Mesenchymal stem cell (in vitro differentiated cells and primary cell): ENCODE data around the gene GRID2.

Experiments used
- DNase-seq: peaks from one replicate; pipeline ENCODE4 v3.0.0-alpha.2; 2013
- H2AFZ ChIP-seq: one replicate; pipeline ENCODE4 v1.6.1; 2013; ENCODE audit warnings: low read depth, mild to moderate bottlenecking, control low read depth, inconsistent platforms, low read length, moderate library complexity
- H2AK5ac ChIP-seq: 2 replicates; pipeline ENCODE4 v1.6.1; 2013; ENCODE audit warnings: low read length, moderate library complexity, mild to moderate bottlenecking, inconsistent platforms; ENCODE audit not compliant: severe bottlenecking
- H2BK120ac ChIP-seq: one replicate; pipeline ENCODE4 v1.6.1; 2013; ENCODE audit warnings: low read depth, mild to moderate bottlenecking, inconsistent platforms, low read length, moderate library complexity
- H2BK12ac ChIP-seq, 2 experiments: one replicate each; pipeline ENCODE4 v1.6.1; 2013; ENCODE audit warnings: inconsistent platforms in 2 of 2, low read length in 2 of 2, mild to moderate bottlenecking in 2 of 2, moderate library complexity in 2 of 2, control low read depth in 1 of 2
- H2BK15ac ChIP-seq: one replicate; pipeline ENCODE4 v1.6.1; 2013; ENCODE audit warnings: mild to moderate bottlenecking, low read depth, inconsistent platforms; ENCODE audit not compliant: poor library complexity, severe bottlenecking
- H2BK5ac ChIP-seq: 2 replicates; pipeline ENCODE4 v1.6.1; 2013; ENCODE audit warnings: low read depth, mild to moderate bottlenecking, low read length, control low read depth, inconsistent platforms; ENCODE audit not compliant: poor library complexity, severe bottlenecking
- H3K14ac ChIP-seq, 2 experiments: one replicate each; pipeline ENCODE4 v1.6.1; 2013; ENCODE audit warnings: inconsistent platforms in 2 of 2, low read length in 2 of 2, control low read depth in 1 of 2, mild to moderate bottlenecking in 1 of 2, moderate library complexity in 1 of 2
- H3K18ac ChIP-seq, 2 experiments: one replicate each; pipeline ENCODE4 v1.6.1; 2013; ENCODE audit warnings: inconsistent platforms in 2 of 2, low read length in 2 of 2, control low read depth in 1 of 2, low read depth in 1 of 2, mild to moderate bottlenecking in 1 of 2
- H3K23ac ChIP-seq, 2 experiments: one replicate each; pipeline ENCODE4 v1.6.1; 2013; ENCODE audit warnings: inconsistent platforms in 2 of 2, low read length in 2 of 2, mild to moderate bottlenecking in 2 of 2, moderate library complexity in 2 of 2, control low read depth in 1 of 2
- H3K27ac ChIP-seq: 2 replicates; pipeline ENCODE4 v1.5.1; 2013; ENCODE audit warnings: mild to moderate bottlenecking, moderate library complexity, low read length, control low read depth, inconsistent platforms; ENCODE audit not compliant: poor library complexity, severe bottlenecking
- H3K27me3 ChIP-seq, 2 experiments: 2 replicates each; pipeline versions ENCODE4 v1.6.1 to v1.7.0; 2013; ENCODE audit warnings: low read length in 2 of 2, mild to moderate bottlenecking in 2 of 2, moderate library complexity in 2 of 2, control low read depth in 1 of 2, inconsistent platforms in 1 of 2; ENCODE audit not compliant: control insufficient read depth in 1 of 2, insufficient read depth in 1 of 2
- H3K36me3 ChIP-seq, 2 experiments: 2 replicates each; pipeline versions ENCODE4 v1.6.1 to v1.7.0; 2013; ENCODE audit warnings: low read length in 2 of 2, control low read depth in 1 of 2, inconsistent platforms in 1 of 2, low read depth in 1 of 2, mild to moderate bottlenecking in 1 of 2; ENCODE audit not compliant: insufficient read depth in 2 of 2, control insufficient read depth in 1 of 2
- H3K4ac ChIP-seq, 2 experiments: one replicate each; pipeline ENCODE4 v1.6.1; 2013; ENCODE audit warnings: inconsistent platforms in 2 of 2, low read length in 2 of 2, mild to moderate bottlenecking in 2 of 2, moderate library complexity in 2 of 2, control low read depth in 1 of 2, low read depth in 1 of 2
- H3K4me1 ChIP-seq: 2 replicates; pipeline ENCODE4 v1.6.1; 2013; ENCODE audit warnings: low read depth, low read length, control low read depth; ENCODE audit not compliant: control insufficient read depth, insufficient read depth
- H3K4me2 ChIP-seq: 2 replicates; pipeline ENCODE4 v1.6.1; 2013; ENCODE audit warnings: low read length, mild to moderate bottlenecking, inconsistent platforms; ENCODE audit not compliant: poor library complexity, severe bottlenecking
- H3K4me3 ChIP-seq, 2 experiments: 2 replicates each; pipeline versions ENCODE4 v1.5.1 to v1.7.0; 2013; ENCODE audit warnings: low read length in 2 of 2, mild to moderate bottlenecking in 2 of 2, control low read depth in 1 of 2, low read depth in 1 of 2; ENCODE audit not compliant: insufficient read depth in 1 of 2
- H3K79me1 ChIP-seq: replicated peaks from 2 replicates; pipeline ENCODE4 v1.6.1; 2013; ENCODE audit warnings: mild to moderate bottlenecking, control low read depth, low read length, inconsistent platforms; ENCODE audit not compliant: poor library complexity, severe bottlenecking
- H3K9ac ChIP-seq: 2 replicates; pipeline ENCODE4 v1.7.0; 2013; ENCODE audit warnings: mild to moderate bottlenecking, low read length, moderate library complexity
- H3K9me3 ChIP-seq: 2 replicates; pipeline ENCODE4 v1.7.0; 2013; ENCODE audit warnings: mild to moderate bottlenecking, low read length; ENCODE audit not compliant: control insufficient read depth
- H4K8ac ChIP-seq: one replicate; pipeline ENCODE4 v1.6.1; 2013; ENCODE audit warnings: inconsistent platforms, mild to moderate bottlenecking, low read length, moderate library complexity
- H4K91ac ChIP-seq: one replicate; pipeline ENCODE4 v1.6.1; 2013; ENCODE audit warnings: mild to moderate bottlenecking, low read length, inconsistent platforms
- WGBS: methylation state at CpG from one replicate; pipeline ENCODE4 v1.1.7; 2013; ENCODE audit warnings: mixed read lengths; 5-methylcytosine and 5-hydroxymethylcytosine counted together

The GRID2 gene

GRCh38 chr4:93018243-93018642 is 714.5 kb downstream of the GRID2 start:
- Histone ChIP-seq H3K4me2 (no peak overlapping the region), H2BK15ac (no peak overlapping the region), H4K8ac (no peak overlapping the region), H3K4ac (no peak overlapping the region), H3K9me3 (no peaks in the 10 kb centered on the region), H2BK120ac (no peak overlapping the region), H3K27me3 (no peaks in the 10 kb centered on the region), H3K4me3 (no peak overlapping the region), H3K36me3 (no peaks in the 10 kb centered on the region), H2AK5ac (no peak overlapping the region), H2BK12ac (no peak overlapping the region), H2AFZ (no peak overlapping the region), H2BK5ac (no peak overlapping the region), H3K14ac (no peak overlapping the region), H3K79me1 (no peaks in the 10 kb centered on the region), H3K23ac (no peak overlapping the region), H3K4me1 (no peaks in the 10 kb centered on the region), H3K18ac (no peak overlapping the region), H3K9ac (no peak overlapping the region), H4K91ac (no peak overlapping the region), H3K27ac (no peak overlapping the region)
- 67% methylated on average over 1 of the region's 2 CpGs for WGBS
- no peak for DNase-seq

DNA sequence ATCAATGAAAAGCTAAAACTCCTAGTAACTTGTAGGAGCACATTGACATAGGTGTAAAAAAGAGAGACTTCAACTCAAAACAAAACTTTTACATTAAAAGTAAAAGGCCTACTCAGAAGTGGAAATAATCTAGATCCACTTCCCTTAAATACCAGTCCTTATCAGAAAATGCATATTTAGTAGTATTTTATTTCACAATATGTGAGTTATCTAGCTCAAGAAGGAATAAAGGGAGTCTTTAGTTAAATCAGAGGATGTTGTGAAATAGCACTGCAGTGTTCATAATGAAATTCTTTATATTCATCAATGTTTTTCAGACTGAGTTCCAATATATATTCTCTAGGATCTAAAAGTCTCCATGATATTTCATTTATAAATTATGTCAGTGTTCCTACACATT is 715.0 kb downstream of the GRID2 start:
- no peak overlapping the region for H3K18ac ChIP-seq
- no peak overlapping the region for H3K23ac ChIP-seq
- no peaks in the 10 kb centered on the region for H3K36me3 ChIP-seq
- H4K8ac ChIP-seq = no peak overlapping the region
- no peak overlapping the region for H2AK5ac ChIP-seq
- H3K9me3 ChIP-seq = no peaks in the 10 kb centered on the region
- no peak overlapping the region for H4K91ac ChIP-seq
- no peak overlapping the region for H2BK12ac ChIP-seq
- no peak overlapping the region for H2AFZ ChIP-seq
- H3K4me3 ChIP-seq = no peak overlapping the region
- H2BK120ac ChIP-seq = no peak overlapping the region
- H3K27me3 ChIP-seq = no peaks in the 10 kb centered on the region
- DNase-seq = no peak
- no peaks in the 10 kb centered on the region for H3K4me1 ChIP-seq
- H3K27ac ChIP-seq = no peak overlapping the region
- H3K79me1 ChIP-seq = no peaks in the 10 kb centered on the region
- no peak overlapping the region for H3K4ac ChIP-seq
- no peak overlapping the region for H2BK15ac ChIP-seq
- no peak overlapping the region for H3K9ac ChIP-seq
- H3K4me2 ChIP-seq = no peak overlapping the region
- no peak overlapping the region for H3K14ac ChIP-seq
- H2BK5ac ChIP-seq = no peak overlapping the region

DNA sequence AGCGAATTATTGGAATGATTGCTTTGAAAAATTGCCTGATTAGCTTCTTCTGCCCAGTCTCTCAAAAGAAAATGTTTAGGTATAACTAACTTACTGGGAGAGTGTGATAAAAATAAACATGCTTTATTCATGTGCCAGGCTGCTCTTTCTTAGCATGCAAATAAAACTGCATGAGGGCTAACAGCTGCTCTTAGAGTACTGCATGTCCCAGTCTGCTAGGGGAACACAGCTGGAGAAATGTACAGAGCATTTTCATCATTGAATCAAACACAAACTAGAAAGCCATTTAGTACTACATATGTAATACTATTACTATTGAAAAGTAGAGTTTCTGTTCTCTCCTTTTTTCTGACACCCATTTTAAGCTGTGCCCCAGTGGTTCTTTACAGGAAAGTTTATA is 726.0 kb downstream of the GRID2 start:
- Histone ChIP-seq H3K27ac (no peak overlapping the region), H3K27me3 (no peaks in the 10 kb centered on the region), H2AFZ (no peak overlapping the region), H2BK120ac (no peak overlapping the region), H3K9me3 (no peaks in the 10 kb centered on the region), H3K23ac (no peak overlapping the region), H3K4me2 (no peak overlapping the region), H2BK12ac (no peak overlapping the region), H2BK15ac (no peak overlapping the region), H2AK5ac (no peak overlapping the region), H4K8ac (no peak overlapping the region), H3K4ac (no peak overlapping the region), H3K18ac (no peak overlapping the region), H3K9ac (no peak overlapping the region), H3K4me3 (no peak overlapping the region), H3K79me1 (no peaks in the 10 kb centered on the region), H3K14ac (no peak overlapping the region), H4K91ac (no peak overlapping the region), H2BK5ac (no peak overlapping the region), H3K36me3 (no peaks in the 10 kb centered on the region), H3K4me1 (no peaks in the 10 kb centered on the region)
- WGBS = no CpG with 5 or more reads among the region's 1 CpG
- no peak for DNase-seq

GRCh38 chr4:93030670-93031069 is 726.9 kb downstream of the GRID2 start:
- Histone ChIP-seq H3K4me1 (no peaks in the 10 kb centered on the region), H3K79me1 (no peaks in the 10 kb centered on the region), H3K4me2 (no peak overlapping the region), H2BK15ac (no peak overlapping the region), H3K27me3 (no peaks in the 10 kb centered on the region), H3K4ac (no peak overlapping the region), H2AK5ac (no peak overlapping the region), H3K36me3 (no peaks in the 10 kb centered on the region), H2BK5ac (no peak overlapping the region), H4K8ac (no peak overlapping the region), H2BK12ac (no peak overlapping the region), H3K4me3 (no peak overlapping the region), H3K27ac (no peak overlapping the region), H2BK120ac (no peak overlapping the region), H3K9me3 (no peaks in the 10 kb centered on the region), H4K91ac (no peak overlapping the region), H3K14ac (no peak overlapping the region), H3K9ac (no peak overlapping the region), H2AFZ (no peak overlapping the region), H3K23ac (no peak overlapping the region), H3K18ac (no peak overlapping the region)
- WGBS = no CpG with 5 or more reads among the region's 3 CpGs
- DNase-seq = no peak
